Neural cell (in vitro differentiated cells): Measurements from ENCODE around the gene AIDA.

Experiments used
- EP300 ChIP-seq: fragments of 450-650 bp; conservative IDR thresholded peaks from 2 replicates; pipeline ENCODE4 v1.6.1; 2014; ENCODE audit warnings: antibody characterized with exemption, mild to moderate bottlenecking, moderate library complexity; ENCODE audit not compliant: poor library complexity, severe bottlenecking
- POLR2AphosphoS5 ChIP-seq: IDR thresholded peaks from 2 replicates; pipeline ENCODE4 v1.6.1; 2012
- TF ChIP-seq, protein P1 (sequence below): fragments of 450-650 bp; IDR thresholded peaks from 2 replicates; pipeline ENCODE4 v1.5.1; 2014; ENCODE audit warnings: antibody characterized with exemption, mild to moderate bottlenecking, moderate library complexity; ENCODE audit not compliant: poor library complexity, severe bottlenecking

DNA sequence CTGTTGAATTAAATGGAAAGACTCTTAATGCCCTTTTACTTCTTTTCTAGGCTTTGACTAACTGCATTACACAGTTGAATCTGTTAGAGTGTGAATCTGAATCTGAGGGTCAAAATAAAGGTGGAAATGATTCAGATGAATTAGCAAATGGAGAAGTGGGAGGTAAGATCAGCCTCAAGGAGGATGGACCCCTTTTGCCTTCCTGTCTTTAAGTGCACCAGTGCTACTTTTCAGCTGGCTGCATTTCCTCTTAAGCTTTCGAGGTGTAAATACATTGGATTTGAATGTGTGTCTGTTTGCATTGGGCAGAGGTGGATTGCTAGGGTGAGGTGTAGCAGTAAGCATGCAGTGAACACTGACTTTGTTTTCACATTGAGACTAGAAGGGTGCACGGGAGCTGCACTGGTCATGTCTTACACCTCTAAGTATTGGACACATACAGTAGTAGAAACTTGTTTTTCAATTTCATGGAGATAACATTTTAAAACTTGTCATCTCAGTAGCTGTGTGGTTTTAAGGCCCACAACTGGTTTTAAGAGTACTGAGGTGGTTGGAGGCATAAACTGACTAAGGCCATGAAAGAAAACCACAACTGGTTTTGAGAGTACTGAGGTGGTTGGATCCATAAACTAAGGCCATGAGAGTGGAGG is 59.0 kb downstream of the AIDA start:
- TF ChIP-seq EP300 (no peak), POLR2AphosphoS5 (no peak)
- TF ChIP-seq, protein P1, sequence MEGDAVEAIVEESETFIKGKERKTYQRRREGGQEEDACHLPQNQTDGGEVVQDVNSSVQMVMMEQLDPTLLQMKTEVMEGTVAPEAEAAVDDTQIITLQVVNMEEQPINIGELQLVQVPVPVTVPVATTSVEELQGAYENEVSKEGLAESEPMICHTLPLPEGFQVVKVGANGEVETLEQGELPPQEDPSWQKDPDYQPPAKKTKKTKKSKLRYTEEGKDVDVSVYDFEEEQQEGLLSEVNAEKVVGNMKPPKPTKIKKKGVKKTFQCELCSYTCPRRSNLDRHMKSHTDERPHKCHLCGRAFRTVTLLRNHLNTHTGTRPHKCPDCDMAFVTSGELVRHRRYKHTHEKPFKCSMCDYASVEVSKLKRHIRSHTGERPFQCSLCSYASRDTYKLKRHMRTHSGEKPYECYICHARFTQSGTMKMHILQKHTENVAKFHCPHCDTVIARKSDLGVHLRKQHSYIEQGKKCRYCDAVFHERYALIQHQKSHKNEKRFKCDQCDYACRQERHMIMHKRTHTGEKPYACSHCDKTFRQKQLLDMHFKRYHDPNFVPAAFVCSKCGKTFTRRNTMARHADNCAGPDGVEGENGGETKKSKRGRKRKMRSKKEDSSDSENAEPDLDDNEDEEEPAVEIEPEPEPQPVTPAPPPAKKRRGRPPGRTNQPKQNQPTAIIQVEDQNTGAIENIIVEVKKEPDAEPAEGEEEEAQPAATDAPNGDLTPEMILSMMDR = no peak
